D721Med (cell line): ENCODE results near the gene POLDIP3.

Experiments used
- DNase-seq: peaks from one replicate; pipeline ENCODE4 v3.0.0; 2011; ENCODE audit warnings: low spot score; ENCODE audit not compliant: insufficient read length
- FAIRE-seq: peaks from 2 replicates; lab custom pipeline; 2011; peaks lifted over from hg19 to GRCh38; lab: Jason Lieb, UNC
- CTCF ChIP-seq: IDR thresholded peaks from 2 replicates; pipeline ENCODE4 v1.5.1; 2012; ENCODE audit warnings: mild to moderate bottlenecking, control low read depth; ENCODE audit not compliant: insufficient read depth; ENCODE audit errors: missing control alignments

Gene POLDIP3

DNA sequence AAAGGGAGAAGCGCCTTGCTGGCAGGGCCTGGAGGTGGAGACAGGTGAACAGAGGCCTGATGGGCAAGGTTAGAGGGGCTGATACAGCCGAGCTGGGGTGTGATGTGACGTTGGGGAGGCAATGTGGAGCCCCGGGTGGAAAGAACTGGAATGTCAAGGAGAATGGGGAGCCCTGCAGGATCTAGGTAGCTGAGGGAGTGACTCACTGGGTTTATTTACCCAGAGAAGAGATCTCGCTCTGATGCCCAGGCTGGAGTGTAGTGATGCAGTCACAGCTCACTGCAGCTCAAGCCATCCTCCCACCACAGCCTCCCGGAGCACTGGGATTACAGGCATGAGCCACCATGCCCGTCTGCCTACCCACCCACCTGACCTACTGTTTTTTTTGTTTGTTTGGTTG, 36.5 kb upstream of the POLDIP3 start:
- DNase-seq (no peak), FAIRE-seq (no peak)
- no peak for TF ChIP-seq CTCF

- FAIRE-seq (no peak), DNase-seq (peak; percentile 84)
- TF ChIP-seq CTCF = no peak
Observed at GRCh38 chr22:42649246-42650099, 34.8 kb upstream of the POLDIP3 start, which contains the start of gene CYB5R3. TSS of gene CYB5R3 (minus strand) at chr22:42649392. CDS start at chr22:42649315, 77 bp downstream.

GRCh38 chr22:42648368-42649245, 33.9 kb upstream of the POLDIP3 start:
- TF ChIP-seq CTCF = no peak
- FAIRE-seq (no peak), DNase-seq (peak; percentile 47)

DNA sequence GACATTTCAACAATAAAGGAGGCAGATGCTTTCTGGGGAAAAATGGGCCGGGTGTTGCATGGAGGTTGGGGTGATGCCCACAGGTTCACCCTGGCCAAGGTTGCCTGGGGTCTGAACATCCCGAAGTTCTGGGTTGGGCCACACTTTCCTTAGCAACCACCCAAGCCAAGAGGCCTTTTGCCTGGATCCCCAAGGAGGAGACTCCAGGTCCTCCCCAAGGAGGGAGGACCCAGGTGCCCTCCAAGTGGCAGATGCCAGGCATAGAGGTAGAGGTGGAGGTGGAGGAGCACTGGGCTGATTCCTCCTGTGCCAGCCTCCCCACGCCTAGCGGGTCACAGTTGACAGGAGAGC, 33.3 kb upstream of the POLDIP3 start:
- FAIRE-seq (no peak), DNase-seq (no peak)
- TF ChIP-seq CTCF = no peak

- FAIRE-seq (no peak), DNase-seq (no peak)
- TF ChIP-seq CTCF = no peak
Observed at GRCh38 chr22:42646569-42647525, 32.2 kb upstream of the POLDIP3 start.

GRCh38 chr22:42645938-42646568, 31.4 kb upstream of the POLDIP3 start:
- FAIRE-seq = no peak
- no peak for DNase-seq
- TF ChIP-seq CTCF = no peak
